Coronary artery (tissue), 2 donors: Measurements from ENCODE around the gene CHCHD1.

ENCODE experiments used
- DNase-seq: peaks from one replicate; pipeline ENCODE4 v3.0.0-alpha.2; 2017; ENCODE audit warnings: low spot score
- H3K27ac ChIP-seq, 2 donors: fragments of 200-600 bp; sonication (generic); one replicate each; pipeline ENCODE4 v1.5.1; 2016 to 2019
- H3K4me3 ChIP-seq: fragments of 200-600 bp; sonication (generic); 2 replicates; pipeline ENCODE4 v1.5.1; 2016; ENCODE audit warnings: mild to moderate bottlenecking, moderate library complexity
- TF ChIP-seq, protein P1 (sequence below): fragments of 200-600 bp; sonication (generic); IDR thresholded peaks from one replicate; pipeline ENCODE4 v1.5.1; 2019; ENCODE audit warnings: antibody characterized with exemption

CHCHD1 gene

DNA sequence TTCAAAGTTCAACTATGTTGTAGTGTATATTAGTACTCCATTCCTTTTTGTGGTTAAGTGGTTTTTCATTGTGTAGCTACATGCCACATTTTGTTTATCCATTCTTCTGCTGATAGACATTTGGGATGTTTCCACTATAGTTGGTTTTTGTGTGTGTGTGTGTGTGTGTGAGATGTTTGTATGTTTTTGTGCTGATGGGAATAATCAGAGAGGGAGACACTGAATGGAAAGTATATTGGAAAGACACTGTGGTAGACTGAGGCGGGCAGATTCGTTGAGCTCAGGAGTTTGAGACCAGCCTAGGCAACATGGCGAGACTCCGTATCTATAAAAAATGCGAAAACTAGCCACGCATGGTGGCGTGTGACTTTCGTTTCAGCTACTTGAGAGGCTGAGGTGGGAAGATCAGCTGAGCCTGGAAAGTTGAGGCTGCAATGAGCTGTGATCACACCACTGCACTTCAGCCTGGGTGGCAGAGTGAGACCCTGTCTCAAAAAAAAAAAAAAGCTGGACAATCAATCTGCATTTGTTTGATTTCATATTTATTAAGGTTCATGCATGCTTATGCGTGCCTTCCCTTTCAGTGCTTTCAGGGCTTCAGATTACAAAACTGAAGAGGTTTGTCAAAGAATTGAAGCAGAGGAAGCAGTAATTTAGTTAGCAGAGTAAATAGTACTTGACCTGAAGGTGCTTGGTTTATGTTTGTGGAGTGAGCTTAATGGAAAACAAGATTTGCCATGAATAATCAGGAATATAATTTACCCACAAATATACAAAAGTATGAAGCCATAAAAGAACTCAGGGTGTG, 22.9 kb upstream of the CHCHD1 start:
- DNase-seq = no peak
- no peak overlapping the region for H3K27ac ChIP-seq
- no peak overlapping the region for H3K4me3 ChIP-seq
- TF ChIP-seq, protein P1, sequence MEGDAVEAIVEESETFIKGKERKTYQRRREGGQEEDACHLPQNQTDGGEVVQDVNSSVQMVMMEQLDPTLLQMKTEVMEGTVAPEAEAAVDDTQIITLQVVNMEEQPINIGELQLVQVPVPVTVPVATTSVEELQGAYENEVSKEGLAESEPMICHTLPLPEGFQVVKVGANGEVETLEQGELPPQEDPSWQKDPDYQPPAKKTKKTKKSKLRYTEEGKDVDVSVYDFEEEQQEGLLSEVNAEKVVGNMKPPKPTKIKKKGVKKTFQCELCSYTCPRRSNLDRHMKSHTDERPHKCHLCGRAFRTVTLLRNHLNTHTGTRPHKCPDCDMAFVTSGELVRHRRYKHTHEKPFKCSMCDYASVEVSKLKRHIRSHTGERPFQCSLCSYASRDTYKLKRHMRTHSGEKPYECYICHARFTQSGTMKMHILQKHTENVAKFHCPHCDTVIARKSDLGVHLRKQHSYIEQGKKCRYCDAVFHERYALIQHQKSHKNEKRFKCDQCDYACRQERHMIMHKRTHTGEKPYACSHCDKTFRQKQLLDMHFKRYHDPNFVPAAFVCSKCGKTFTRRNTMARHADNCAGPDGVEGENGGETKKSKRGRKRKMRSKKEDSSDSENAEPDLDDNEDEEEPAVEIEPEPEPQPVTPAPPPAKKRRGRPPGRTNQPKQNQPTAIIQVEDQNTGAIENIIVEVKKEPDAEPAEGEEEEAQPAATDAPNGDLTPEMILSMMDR = no peak

DNA sequence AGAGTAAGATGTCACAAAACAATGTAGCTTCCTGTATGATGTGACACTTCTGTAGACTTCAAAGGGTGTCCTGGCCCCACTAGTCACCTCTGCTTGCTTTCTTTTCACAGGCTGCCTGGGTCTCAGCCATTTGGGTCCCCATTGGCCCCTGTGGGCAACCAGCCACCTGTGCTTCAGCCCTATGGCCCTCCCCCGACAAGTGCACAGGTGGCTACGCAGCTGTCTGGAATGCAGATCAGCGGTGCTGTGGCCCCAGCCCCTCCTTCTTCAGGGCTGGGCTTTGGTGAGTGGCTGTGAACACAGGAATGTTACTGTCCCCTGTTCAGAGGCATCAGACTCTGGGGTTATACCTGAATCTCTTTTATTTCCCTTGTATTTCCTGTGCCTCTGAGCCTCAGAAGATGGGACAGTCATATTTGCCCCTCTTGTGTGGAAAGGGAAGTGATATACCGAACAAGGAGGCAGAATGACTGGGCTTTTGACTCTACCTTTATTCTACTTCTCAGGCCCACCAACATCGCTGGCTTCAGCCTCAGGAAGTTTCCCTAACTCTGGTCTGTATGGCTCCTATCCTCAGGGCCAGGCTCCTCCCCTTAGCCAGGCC, 22.2 kb upstream of the CHCHD1 start:
- no peak for DNase-seq
- Histone ChIP-seq H3K4me3 (no peak overlapping the region), H3K27ac (no peak overlapping the region)
- TF ChIP-seq, protein P1 = no peak

DNA sequence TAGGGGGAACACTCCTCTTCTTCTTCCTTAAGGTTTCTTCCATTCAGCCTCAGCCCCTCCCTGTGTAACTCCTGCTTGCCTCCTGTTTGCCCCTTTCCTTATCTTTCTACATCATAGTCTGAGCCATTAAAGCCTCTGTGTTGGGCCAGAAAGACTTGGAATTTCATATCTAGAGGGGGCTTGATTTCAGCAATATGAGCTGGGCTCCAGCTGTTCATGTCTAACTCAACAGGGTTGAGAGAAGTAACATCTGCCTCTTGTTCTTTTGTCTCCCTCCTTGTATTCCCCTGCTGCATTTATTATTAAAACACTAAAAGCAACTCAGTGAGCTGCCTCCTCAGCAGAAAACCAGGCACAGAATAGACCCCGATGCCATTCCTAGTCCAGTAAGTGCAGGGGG, 20.1 kb upstream of the CHCHD1 start:
- no peak for DNase-seq
- TF ChIP-seq, protein P1 = no peak
- no peak overlapping the region for H3K27ac ChIP-seq
- H3K4me3 ChIP-seq = no peak overlapping the region

DNA sequence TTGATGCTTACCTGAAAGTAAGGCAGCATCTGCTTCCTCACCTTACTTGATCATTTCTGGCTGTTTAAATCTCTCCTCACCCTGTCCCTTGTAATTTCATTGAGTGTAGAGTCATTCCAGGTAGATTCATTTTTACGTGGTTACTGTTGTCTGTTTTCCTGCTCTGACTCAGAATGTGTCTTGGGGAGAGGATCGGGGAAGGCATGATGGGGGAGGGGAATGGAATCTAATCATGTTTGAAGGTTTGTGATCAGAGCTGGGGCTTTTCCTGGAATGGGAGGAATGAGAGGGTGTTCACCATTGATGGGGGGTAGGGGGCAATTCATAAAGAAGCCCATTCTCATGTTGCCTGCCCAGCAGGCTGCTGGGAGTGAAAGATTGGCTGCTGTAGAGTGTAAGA, 18.9 kb upstream of the CHCHD1 start:
- TF ChIP-seq, protein P1 = no peak
- no peak for DNase-seq
- H3K4me3 ChIP-seq = no peak overlapping the region
- H3K27ac ChIP-seq = no peak overlapping the region

DNA sequence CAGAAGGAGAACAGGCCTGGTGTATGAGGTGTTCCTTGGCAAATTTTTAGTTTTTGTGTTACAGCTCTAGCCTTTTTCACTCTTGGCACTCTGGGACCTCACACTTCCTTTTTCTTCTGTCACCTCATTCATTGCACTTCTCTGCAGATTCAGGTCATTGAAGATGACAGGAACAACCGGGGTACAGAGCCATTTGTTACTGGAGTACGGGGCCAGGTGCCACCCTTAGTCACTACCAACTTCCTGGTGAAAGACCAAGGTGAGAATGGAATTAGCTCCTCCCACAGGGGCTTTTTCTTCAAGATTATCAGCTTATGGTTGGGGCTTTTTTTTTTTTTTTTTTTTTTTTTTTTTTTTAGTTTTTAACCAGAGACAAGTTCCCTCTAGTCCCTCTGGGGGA, 18.5 kb upstream of the CHCHD1 start:
- Histone ChIP-seq H3K4me3 (no peak overlapping the region), H3K27ac (no peak overlapping the region)
- DNase-seq = no peak
- TF ChIP-seq, protein P1 = no peak

DNA sequence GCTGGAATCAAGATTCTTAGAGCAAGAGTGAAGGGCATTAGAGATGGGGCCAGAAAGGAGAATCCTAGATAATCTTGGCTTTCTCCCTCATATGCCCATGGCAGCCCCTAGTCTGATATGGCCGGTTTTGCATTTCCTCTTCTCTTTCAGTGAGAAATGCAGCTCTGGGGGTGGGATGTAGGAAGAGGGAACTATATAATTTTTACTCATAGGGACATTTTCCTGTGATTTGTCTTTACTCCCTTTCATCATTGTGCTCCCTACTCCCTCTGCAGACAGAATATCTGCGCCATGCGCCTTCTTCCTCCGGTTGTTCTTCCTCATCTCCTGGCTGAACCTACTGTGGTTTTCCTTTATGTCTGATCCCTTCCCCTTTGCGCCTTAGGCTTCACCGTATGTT, 16.8 kb upstream of the CHCHD1 start:
- TF ChIP-seq, protein P1 = no peak
- H3K4me3 ChIP-seq = no peak overlapping the region
- DNase-seq = no peak
- H3K27ac ChIP-seq = no peak overlapping the region

DNA sequence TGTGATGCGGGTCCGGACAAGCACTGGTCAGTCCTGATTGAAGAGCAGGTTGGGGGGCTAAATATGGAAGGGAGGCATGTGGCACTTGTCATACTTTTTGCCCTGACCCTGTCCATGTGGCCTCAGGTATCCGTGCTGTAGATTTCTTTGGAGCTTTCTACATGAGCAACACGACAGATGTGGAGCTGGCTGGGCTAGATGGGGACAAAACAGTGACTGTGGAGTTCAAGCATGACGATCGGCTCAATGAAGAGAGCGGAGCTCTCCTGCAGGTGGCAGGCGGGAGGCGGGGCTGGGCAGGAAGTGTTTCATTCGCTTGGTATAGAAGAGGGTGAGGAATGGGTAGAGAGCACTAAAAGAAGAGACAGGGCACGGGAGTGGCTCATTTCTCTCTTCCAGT, 13.0 kb upstream of the CHCHD1 start:
- no peak for DNase-seq
- no peak overlapping the region for H3K27ac ChIP-seq
- no peak overlapping the region for H3K4me3 ChIP-seq
- TF ChIP-seq, protein P1 = no peak
